Activated T-cell treated with anti-CD3 and anti-CD28 coated beads, Interleukin-2, amount 50 U/mL, for 24 hours (primary cell): ENCODE measurements around the gene TTI1.

ENCODE experiments used
- DNase-seq: peaks from one replicate; pipeline ENCODE4 v3.0.0-alpha.2; 2020
- H3K27ac Mint-ChIP-seq: 2 replicates; pipeline ENCODE4 v1.8.0; 2020; ENCODE audit warnings: mild to moderate bottlenecking, mixed read lengths
- H3K27me3 Mint-ChIP-seq: 2 replicates; pipeline ENCODE4 v1.8.0; 2020; ENCODE audit warnings: mixed read lengths
- H3K36me3 Mint-ChIP-seq: 2 replicates; pipeline ENCODE4 v1.8.0; 2020; ENCODE audit warnings: low read depth, mixed read lengths
- H3K4me1 Mint-ChIP-seq: 2 replicates; pipeline ENCODE4 v1.8.0; 2020; ENCODE audit warnings: low read depth, mixed read lengths
- H3K4me3 Mint-ChIP-seq: 2 replicates; pipeline ENCODE4 v1.8.0; 2020; ENCODE audit warnings: mild to moderate bottlenecking, moderate library complexity, mixed read lengths
- H3K9me3 Mint-ChIP-seq: 2 replicates; pipeline ENCODE4 v1.8.0; 2020; ENCODE audit warnings: mixed read lengths

TTI1 gene

DNA sequence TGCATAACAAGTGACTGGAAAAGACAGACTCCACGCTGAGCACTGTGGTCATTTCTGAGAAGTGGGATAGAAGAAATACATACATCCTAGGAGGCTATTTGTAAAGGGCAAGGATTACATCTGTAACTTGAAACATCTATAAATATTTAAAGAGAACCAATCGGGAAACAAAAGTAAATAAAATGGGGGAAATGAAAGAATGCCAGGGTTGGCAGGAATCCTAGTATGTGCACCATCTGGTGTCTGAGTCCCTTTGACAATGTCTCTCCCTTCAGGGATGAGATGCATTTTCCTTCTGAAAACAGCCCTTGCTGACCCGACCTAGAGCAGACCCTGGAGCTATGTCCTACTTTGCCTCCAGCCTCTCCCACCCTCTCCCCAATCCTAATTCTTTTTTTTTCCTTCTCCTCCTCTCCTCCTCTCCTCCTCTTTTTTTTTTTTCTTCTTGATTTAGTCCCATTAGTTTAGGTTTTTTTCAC, 77.1 kb downstream of the TTI1 start:
- Mint-ChIP-seq H3K9me3 (no peaks in the 10 kb centered on the region), H3K27me3 (peaks cover 6% of the 10 kb centered on the region), H3K36me3 (no peaks in the 10 kb centered on the region), H3K4me1 (no peaks in the 10 kb centered on the region), H3K4me3 (no peak overlapping the region), H3K27ac (no peak overlapping the region)
- DNase-seq: no peak

DNA sequence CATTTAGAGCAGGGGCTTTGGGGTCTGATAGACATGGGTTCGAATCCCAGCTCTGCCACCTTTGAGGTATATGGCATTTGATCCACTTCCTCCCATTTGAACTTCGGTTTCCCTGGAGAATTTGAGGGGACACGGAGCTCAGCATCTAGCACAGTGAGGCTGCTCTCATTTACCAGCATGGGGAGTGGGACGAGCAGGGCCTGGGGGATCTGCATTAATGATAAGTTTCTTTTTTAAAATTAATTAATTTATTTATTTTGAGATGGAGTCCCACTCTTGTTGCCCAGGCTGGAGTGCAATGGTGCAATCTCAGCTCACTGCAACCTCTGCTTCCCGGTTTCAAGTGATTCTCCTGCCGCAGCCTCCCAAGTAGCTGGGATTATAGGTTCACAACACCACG, 77.7 kb downstream of the TTI1 start:
- H3K4me3 Mint-ChIP-seq: no peak overlapping the region
- H3K9me3 Mint-ChIP-seq: no peaks in the 10 kb centered on the region
- H3K27ac Mint-ChIP-seq: no peak overlapping the region
- H3K27me3 Mint-ChIP-seq: peaks cover 6% of the 10 kb centered on the region
- H3K4me1 Mint-ChIP-seq: no peaks in the 10 kb centered on the region
- no peaks in the 10 kb centered on the region for H3K36me3 Mint-ChIP-seq
- peak; percentile 12 for DNase-seq

DNA sequence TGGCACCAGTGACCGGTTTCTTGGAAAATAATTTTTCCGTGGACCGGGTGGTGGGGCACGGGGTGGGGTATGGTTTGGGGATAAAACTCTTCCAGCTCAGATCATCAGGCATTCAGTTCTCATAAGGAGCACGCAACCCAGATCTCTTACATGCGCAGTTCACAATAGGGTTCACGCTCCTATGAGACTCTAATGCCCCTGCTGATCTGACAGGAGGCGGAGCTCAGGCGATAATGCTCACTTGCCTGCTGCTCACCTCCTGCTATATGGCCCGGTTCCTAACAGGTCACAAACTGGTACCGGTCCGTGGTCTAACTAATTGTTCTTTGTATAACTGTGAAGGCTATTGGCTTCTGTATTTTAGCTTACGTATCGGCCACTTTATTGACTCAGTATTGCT, 78.6 kb downstream of the TTI1 start:
- H3K27ac Mint-ChIP-seq: no peak overlapping the region
- peaks cover 3% of the 10 kb centered on the region for H3K27me3 Mint-ChIP-seq
- DNase-seq: no peak
- no peaks in the 10 kb centered on the region for H3K9me3 Mint-ChIP-seq
- no peaks in the 10 kb centered on the region for H3K36me3 Mint-ChIP-seq
- no peak overlapping the region for H3K4me3 Mint-ChIP-seq
- no peaks in the 10 kb centered on the region for H3K4me1 Mint-ChIP-seq

- Mint-ChIP-seq H3K27me3 (peaks cover 3% of the 10 kb centered on the region), H3K27ac (no peak overlapping the region), H3K36me3 (no peaks in the 10 kb centered on the region), H3K4me3 (no peak overlapping the region), H3K9me3 (no peaks in the 10 kb centered on the region), H3K4me1 (no peaks in the 10 kb centered on the region)
- no peak for DNase-seq
Measured at GRCh38 chr20:37954190-37954589, 79.1 kb downstream of the TTI1 start.

GRCh38 chr20:37948956-37949355, 84.3 kb downstream of the TTI1 start:
- peaks cover 4% of the 10 kb centered on the region for H3K9me3 Mint-ChIP-seq
- H3K36me3 Mint-ChIP-seq: no peaks in the 10 kb centered on the region
- H3K4me1 Mint-ChIP-seq: no peaks in the 10 kb centered on the region
- H3K27me3 Mint-ChIP-seq: peaks cover 2% of the 10 kb centered on the region
- H3K4me3 Mint-ChIP-seq: no peak overlapping the region
- H3K27ac Mint-ChIP-seq: no peak overlapping the region
- DNase-seq: peak; percentile 5

DNA sequence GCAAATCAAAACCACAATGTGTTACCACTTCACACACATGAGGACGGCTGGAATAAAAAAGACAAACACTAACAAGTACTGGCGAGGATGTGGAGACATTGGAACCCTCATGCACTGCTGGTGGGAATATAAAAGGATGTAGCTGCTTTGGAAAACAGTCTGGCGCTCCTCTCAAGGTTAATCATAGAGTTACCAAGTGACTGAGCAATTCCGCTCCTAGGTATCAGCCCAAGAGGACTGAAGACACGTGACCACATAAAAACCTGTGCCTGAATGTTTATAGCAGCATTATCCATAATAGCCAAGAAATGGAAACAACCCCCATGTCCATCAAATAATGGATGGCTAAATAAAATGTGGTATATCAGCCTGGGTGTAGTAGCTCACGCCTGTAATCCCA, 85.3 kb downstream of the TTI1 start:
- no peaks in the 10 kb centered on the region for H3K36me3 Mint-ChIP-seq
- H3K4me3 Mint-ChIP-seq: no peak overlapping the region
- H3K27me3 Mint-ChIP-seq: peaks cover 2% of the 10 kb centered on the region
- H3K4me1 Mint-ChIP-seq: no peaks in the 10 kb centered on the region
- no peak overlapping the region for H3K27ac Mint-ChIP-seq
- DNase-seq: no peak
- H3K9me3 Mint-ChIP-seq: peaks cover 4% of the 10 kb centered on the region

DNA sequence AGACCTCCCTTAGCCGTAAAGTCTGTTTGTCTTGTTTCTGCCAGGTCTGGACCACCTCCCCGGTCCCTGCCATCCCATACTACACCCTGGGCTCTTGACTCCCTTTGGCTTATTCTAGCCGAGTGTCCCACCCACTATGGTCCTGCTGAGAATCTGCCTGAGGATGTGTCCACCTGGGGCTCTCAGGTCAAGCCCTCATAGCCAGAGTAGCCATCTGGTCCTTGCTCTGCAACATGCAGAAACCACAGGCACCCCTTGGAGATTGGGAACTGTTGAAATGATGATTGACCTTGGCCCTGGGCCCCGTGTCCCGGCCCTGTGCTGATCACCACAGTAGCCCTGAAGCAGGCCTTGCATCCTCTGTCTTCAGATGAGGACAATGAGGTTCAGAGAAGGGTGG, 86.3 kb downstream of the TTI1 start:
- Mint-ChIP-seq H3K36me3 (no peaks in the 10 kb centered on the region), H3K27me3 (peaks cover 2% of the 10 kb centered on the region), H3K4me1 (no peaks in the 10 kb centered on the region), H3K9me3 (peaks cover 4% of the 10 kb centered on the region), H3K4me3 (no peak overlapping the region), H3K27ac (no peak overlapping the region)
- DNase-seq: no peak

GRCh38 chr20:37945091-37945547, 88.1 kb downstream of the TTI1 start:
- H3K9me3 Mint-ChIP-seq: peaks cover 4% of the 10 kb centered on the region
- H3K4me3 Mint-ChIP-seq: no peak overlapping the region
- H3K27ac Mint-ChIP-seq: no peak overlapping the region
- no peaks in the 10 kb centered on the region for H3K4me1 Mint-ChIP-seq
- DNase-seq: peak; percentile 11
- peaks cover 2% of the 10 kb centered on the region for H3K27me3 Mint-ChIP-seq
- H3K36me3 Mint-ChIP-seq: no peaks in the 10 kb centered on the region

DNA sequence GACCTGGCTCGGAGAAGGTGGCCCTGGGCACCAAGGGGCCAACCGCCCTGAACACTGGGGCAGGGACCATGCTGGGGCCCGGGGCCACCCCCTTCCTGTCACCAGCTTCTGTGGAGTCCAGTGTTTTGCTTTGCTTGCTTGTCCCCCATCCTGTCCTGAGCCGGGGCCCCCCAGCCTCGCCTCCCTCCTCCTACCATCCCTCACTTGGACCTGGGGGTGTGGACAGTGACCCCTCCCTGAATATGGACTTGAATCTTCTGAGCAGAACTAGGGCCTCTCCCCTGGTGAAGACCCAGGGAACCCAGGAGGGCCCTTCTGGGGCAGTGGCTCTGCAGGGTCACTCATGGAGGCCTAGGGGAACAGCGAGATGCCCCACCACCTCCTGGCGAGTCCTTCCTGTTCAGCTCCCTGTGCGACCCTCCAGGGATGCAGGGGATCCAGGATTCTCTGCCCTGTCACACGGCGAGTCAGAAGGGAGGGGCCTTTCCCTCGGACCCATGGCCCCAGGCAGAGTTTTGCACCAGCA, 88.7 kb downstream of the TTI1 start:
- H3K9me3 Mint-ChIP-seq: peaks cover 4% of the 10 kb centered on the region
- DNase-seq: peak; percentile 3
- H3K4me3 Mint-ChIP-seq: no peak overlapping the region
- H3K4me1 Mint-ChIP-seq: no peaks in the 10 kb centered on the region
- H3K27me3 Mint-ChIP-seq: peaks cover 2% of the 10 kb centered on the region
- H3K27ac Mint-ChIP-seq: no peak overlapping the region
- H3K36me3 Mint-ChIP-seq: no peaks in the 10 kb centered on the region

GRCh38 chr20:37943501-37944455, 89.5 kb downstream of the TTI1 start:
- peak; percentile 2 for DNase-seq
- peaks cover 4% of the 10 kb centered on the region for H3K9me3 Mint-ChIP-seq
- H3K27me3 Mint-ChIP-seq: peaks cover 2% of the 10 kb centered on the region
- no peak overlapping the region for H3K4me3 Mint-ChIP-seq
- H3K36me3 Mint-ChIP-seq: no peaks in the 10 kb centered on the region
- no peaks in the 10 kb centered on the region for H3K4me1 Mint-ChIP-seq
- H3K27ac Mint-ChIP-seq: no peak overlapping the region

GRCh38 chr20:37943033-37943432, 90.2 kb downstream of the TTI1 start:
- peaks cover 4% of the 10 kb centered on the region for H3K9me3 Mint-ChIP-seq
- DNase-seq: peak; percentile 15

GRCh38 chr20:37941992-37942391, 91.3 kb downstream of the TTI1 start:
- no peaks in the 10 kb centered on the region for H3K36me3 Mint-ChIP-seq
- no peak overlapping the region for H3K4me3 Mint-ChIP-seq
- no peak overlapping the region for H3K27ac Mint-ChIP-seq
- no peaks in the 10 kb centered on the region for H3K4me1 Mint-ChIP-seq
- peaks cover under 1% of the 10 kb centered on the region for H3K27me3 Mint-ChIP-seq
- H3K9me3 Mint-ChIP-seq: no peaks in the 10 kb centered on the region
- DNase-seq: peak; percentile 1

More at GRCh38 chr20:37943033-37943432, 90.2 kb downstream of the TTI1 start:
- H3K4me3 Mint-ChIP-seq: no peak overlapping the region
- H3K36me3 Mint-ChIP-seq: no peaks in the 10 kb centered on the region
- H3K27me3 Mint-ChIP-seq: peaks cover 2% of the 10 kb centered on the region
- H3K4me1 Mint-ChIP-seq: no peaks in the 10 kb centered on the region
- H3K27ac Mint-ChIP-seq: no peak overlapping the region

- Mint-ChIP-seq H3K36me3 (no peaks in the 10 kb centered on the region), H3K4me3 (no peak overlapping the region), H3K27me3 (no peaks in the 10 kb centered on the region), H3K9me3 (no peaks in the 10 kb centered on the region), H3K27ac (no peak overlapping the region), H3K4me1 (no peaks in the 10 kb centered on the region)
- DNase-seq: peak; percentile 16
Measured at GRCh38 chr20:37941332-37941731, 91.9 kb downstream of the TTI1 start.

DNA sequence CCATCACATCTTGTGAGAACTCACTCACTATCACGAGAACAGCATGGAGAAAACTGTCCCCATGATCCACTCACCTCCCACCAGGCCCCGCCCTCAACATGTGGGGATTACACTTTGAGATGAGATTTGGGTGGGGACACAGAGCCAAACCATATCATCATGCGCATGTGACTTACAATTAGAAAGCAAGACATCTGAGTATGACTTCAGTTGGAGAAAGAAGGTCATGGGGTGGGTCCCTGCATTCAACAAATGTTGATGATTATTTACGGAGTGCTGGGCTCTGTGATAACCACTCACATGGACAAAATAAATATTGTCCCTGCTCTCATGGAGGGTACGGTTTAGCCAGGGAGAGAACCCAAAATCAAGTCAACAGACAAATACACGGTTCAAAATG, 92.4 kb downstream of the TTI1 start:
- H3K27ac Mint-ChIP-seq: no peak overlapping the region
- no peak overlapping the region for H3K4me3 Mint-ChIP-seq
- no peaks in the 10 kb centered on the region for H3K36me3 Mint-ChIP-seq
- DNase-seq: no peak
- no peaks in the 10 kb centered on the region for H3K9me3 Mint-ChIP-seq
- H3K27me3 Mint-ChIP-seq: no peaks in the 10 kb centered on the region
- H3K4me1 Mint-ChIP-seq: no peaks in the 10 kb centered on the region
